Measurements from ENCODE around the gene TMEM222.

The TMEM222 gene

GRCh38 chr1:27341525-27342252 lies 19.7 kb downstream of the TMEM222 start, which contains the start of gene SYTL1:
Gene SYTL1, plus strand, starts transcription at chr1:27342022. Its CDS starts 3,313 bp downstream, at chr1:27345335.
- peak in 1 of 2 donors; percentile 56 for DNase-seq (ENCODE audit: extremely low read depth in 1 of 2, low read depth in 1 of 2)

- DNase-seq (ENCODE audit: extremely low read depth in 1 of 2, low read depth in 1 of 2) = no peak
Measured at GRCh38 chr1:27342391-27342777, 20.4 kb downstream of the TMEM222 start.

- no peak for DNase-seq (ENCODE audit: extremely low read depth in 1 of 2, low read depth in 1 of 2)
Measured at GRCh38 chr1:27342778-27343638, 21.0 kb downstream of the TMEM222 start.

GRCh38 chr1:27343639-27344025 lies 21.7 kb downstream of the TMEM222 start:
- DNase-seq (ENCODE audit: extremely low read depth in 1 of 2, low read depth in 1 of 2) = no peak

- DNase-seq (ENCODE audit: extremely low read depth in 1 of 2, low read depth in 1 of 2) = no peak
Measured at GRCh38 chr1:27345272-27345671, 23.3 kb downstream of the TMEM222 start.

GRCh38 chr1:27346357-27346756 lies 24.4 kb downstream of the TMEM222 start:
- DNase-seq (ENCODE audit: extremely low read depth in 1 of 2, low read depth in 1 of 2) = no peak

- DNase-seq (ENCODE audit: extremely low read depth in 1 of 2, low read depth in 1 of 2) = no peak
Measured at GRCh38 chr1:27346991-27347624, 25.1 kb downstream of the TMEM222 start.

GRCh38 chr1:27348861-27349783 lies 27.2 kb downstream of the TMEM222 start:
- DNase-seq (ENCODE audit: extremely low read depth in 1 of 2, low read depth in 1 of 2) = no peak

- no peak for DNase-seq (ENCODE audit: extremely low read depth in 1 of 2, low read depth in 1 of 2)
Measured at GRCh38 chr1:27349784-27350662, 28.1 kb downstream of the TMEM222 start.

- DNase-seq (ENCODE audit: extremely low read depth in 1 of 2, low read depth in 1 of 2) = no peak
Measured at GRCh38 chr1:27350663-27351540, 28.9 kb downstream of the TMEM222 start.

- DNase-seq (ENCODE audit: extremely low read depth in 1 of 2, low read depth in 1 of 2) = no peak
Measured at GRCh38 chr1:27351541-27352107, 29.7 kb downstream of the TMEM222 start.

GRCh38 chr1:27353166-27353565 lies 31.2 kb downstream of the TMEM222 start:
- no peak for DNase-seq (ENCODE audit: extremely low read depth in 1 of 2, low read depth in 1 of 2)

GRCh38 chr1:27353629-27354028 lies 31.7 kb downstream of the TMEM222 start:
- no peak for DNase-seq (ENCODE audit: extremely low read depth in 1 of 2, low read depth in 1 of 2)

- DNase-seq (ENCODE audit: extremely low read depth in 1 of 2, low read depth in 1 of 2) = no peak
Measured at GRCh38 chr1:27355683-27356082, 33.7 kb downstream of the TMEM222 start.

- DNase-seq (ENCODE audit: extremely low read depth in 1 of 2, low read depth in 1 of 2) = no peak
Measured at GRCh38 chr1:27356277-27356618, 34.3 kb downstream of the TMEM222 start.

- DNase-seq (ENCODE audit: extremely low read depth in 1 of 2, low read depth in 1 of 2) = peak in 1 of 2 donors; percentile 35
Measured at GRCh38 chr1:27356619-27357280, 34.8 kb downstream of the TMEM222 start.

- DNase-seq (ENCODE audit: extremely low read depth in 1 of 2, low read depth in 1 of 2) = peak in 1 of 2 donors; percentile 45
Measured at GRCh38 chr1:27357281-27358037, 35.5 kb downstream of the TMEM222 start.

Data from stimulated activated CD8-positive, alpha-beta memory T cell treated with anti-CD3 and anti-CD28 coated beads, Interleukin-7, amount 100 ng/mL, for 48 hours (primary cell).